Calu3 (cell line): ENCODE results near the gene ZBTB16. TPM values are rescaled to one million over a fixed set of nuclear protein-coding genes. Genes with fewer than 3 reads are reported as not detected.

Source experiments
- BruUV-seq: library from RNA; stranded (reverse); fragments of 400-500 nt; replicated peaks from 2 replicates; lab custom pipeline; 2021; lab: Mats Ljungman, UMichigan
- CTCF ChIA-PET: fragments of 300-600 bp; sonication (Branson Sonifier 250); formaldehyde crosslinking; loops from one replicate; lab custom pipeline; 2022; ENCODE audit warnings: antibody characterized with exemption; lab: Charles Lee
- DNase-seq: peaks from one replicate; pipeline ENCODE4 v3.0.0; 2022
- H3K27ac Mint-ChIP-seq: one replicate; pipeline ENCODE4 v1.8.0; 2022; ENCODE audit warnings: mixed read lengths; ENCODE audit not compliant: unreplicated experiment
- H3K27me3 Mint-ChIP-seq: one replicate; pipeline ENCODE4 v1.8.0; 2022; ENCODE audit warnings: mixed read lengths; ENCODE audit not compliant: unreplicated experiment
- H3K36me3 Mint-ChIP-seq: one replicate; pipeline ENCODE4 v1.8.0; 2022; ENCODE audit warnings: mild to moderate bottlenecking, moderate library complexity, mixed read lengths; ENCODE audit not compliant: insufficient read depth, unreplicated experiment
- H3K4me1 Mint-ChIP-seq: one replicate; pipeline ENCODE4 v1.8.0; 2022; ENCODE audit warnings: mild to moderate bottlenecking, low read depth, mixed read lengths; ENCODE audit not compliant: unreplicated experiment
- H3K4me3 Mint-ChIP-seq: one replicate; pipeline ENCODE4 v1.8.0; 2022; ENCODE audit warnings: mild to moderate bottlenecking, low read depth, moderate library complexity, mixed read lengths; ENCODE audit not compliant: unreplicated experiment
- H3K9me3 Mint-ChIP-seq: one replicate; pipeline ENCODE4 v1.8.0; 2022; ENCODE audit warnings: low read depth, mixed read lengths; ENCODE audit not compliant: unreplicated experiment
- CTCF ChIP-seq: fragments of 200-600 bp; IDR thresholded peaks from one replicate; pipeline ENCODE4 v1.8.0; 2022; ENCODE audit warnings: antibody characterized with exemption; ENCODE audit not compliant: unreplicated experiment
- intact Hi-C: fragments of 100-400 bp; cut with micrococcal nuclease; formaldehyde crosslinking; loops from one replicate; pipeline ENCODE4 v1.10.0; 2022; ENCODE audit not compliant: unreplicated experiment
- total RNA-seq: library from RNA; stranded (reverse); gene quantifications from 2 replicates; pipeline ENCODE4 v1.2.3, GENCODE V29; 2022

The ZBTB16 gene
- total RNA-seq, 1 experiment from 2014 or later, result not detected

GRCh38 chr11:114202011-114202609, 142.6 kb downstream of the ZBTB16 start:
- H3K4me3 Mint-ChIP-seq, result no peak overlapping the region

GRCh38 chr11:114207096-114207495, 147.6 kb downstream of the ZBTB16 start:
- no peak overlapping the region for H3K4me3 Mint-ChIP-seq
- H3K9me3 Mint-ChIP-seq, result no peaks in the 10 kb centered on the region
- no TSS peak for BruUV-seq
- H3K4me1 Mint-ChIP-seq, result peaks cover 25% of the 10 kb centered on the region
- CTCF ChIA-PET, result no interaction called here
- TF ChIP-seq CTCF, result no peak
- H3K36me3 Mint-ChIP-seq, result no peaks in the 10 kb centered on the region
- no peak for DNase-seq
- intact Hi-C loops, result no loop called here
- H3K27me3 Mint-ChIP-seq, result no peaks in the 10 kb centered on the region
- H3K27ac Mint-ChIP-seq, result no peak overlapping the region

More at GRCh38 chr11:114202011-114202609, 142.6 kb downstream of the ZBTB16 start:
- intact Hi-C loops, result no loop called here
- CTCF ChIA-PET, result no interaction called here
- no peak overlapping the region for H3K27ac Mint-ChIP-seq
- peaks cover 5% of the 10 kb centered on the region for H3K36me3 Mint-ChIP-seq
- no peaks in the 10 kb centered on the region for H3K27me3 Mint-ChIP-seq
- no peak for TF ChIP-seq CTCF
- no peak for DNase-seq
- no TSS peak for BruUV-seq
- H3K9me3 Mint-ChIP-seq, result no peaks in the 10 kb centered on the region
- peaks cover 6% of the 10 kb centered on the region for H3K4me1 Mint-ChIP-seq

GRCh38 chr11:114208377-114208776, 148.9 kb downstream of the ZBTB16 start:
- Mint-ChIP-seq H3K36me3 (no peaks in the 10 kb centered on the region), H3K27me3 (peaks cover 2% of the 10 kb centered on the region), H3K27ac (no peak overlapping the region), H3K4me3 (no peak overlapping the region), H3K4me1 (peaks cover 25% of the 10 kb centered on the region), H3K9me3 (no peaks in the 10 kb centered on the region)
- intact Hi-C loops, result no loop called here
- no TSS peak for BruUV-seq
- CTCF ChIA-PET, result interaction anchor here (1.2 kb wide), 1 partner anchor 10 kb away, joined by 4 read pairs; no protein-coding TSS in a partner anchor
- no peak for DNase-seq
- no peak for TF ChIP-seq CTCF

GRCh38 chr11:114209343-114209742, 149.8 kb downstream of the ZBTB16 start:
- no peak for DNase-seq
- CTCF ChIA-PET, result no interaction called here
- no peak overlapping the region for H3K4me3 Mint-ChIP-seq
- BruUV-seq, result no TSS peak
- H3K4me1 Mint-ChIP-seq, result peaks cover 25% of the 10 kb centered on the region
- H3K36me3 Mint-ChIP-seq, result no peaks in the 10 kb centered on the region
- TF ChIP-seq CTCF, result no peak
- H3K9me3 Mint-ChIP-seq, result no peaks in the 10 kb centered on the region
- peaks cover 12% of the 10 kb centered on the region for H3K27me3 Mint-ChIP-seq
- no peak overlapping the region for H3K27ac Mint-ChIP-seq
- intact Hi-C loops, result no loop called here
